CD4-positive, alpha-beta T cell treated with Interleukin-15 for 4 hours (primary cell): ENCODE measurements around the gene SLC5A6.

Experiments
- DNase-seq: peaks from one replicate; pipeline ENCODE4 v3.0.0-alpha.2; 2020; ENCODE audit warnings: low spot score

Gene SLC5A6

DNA sequence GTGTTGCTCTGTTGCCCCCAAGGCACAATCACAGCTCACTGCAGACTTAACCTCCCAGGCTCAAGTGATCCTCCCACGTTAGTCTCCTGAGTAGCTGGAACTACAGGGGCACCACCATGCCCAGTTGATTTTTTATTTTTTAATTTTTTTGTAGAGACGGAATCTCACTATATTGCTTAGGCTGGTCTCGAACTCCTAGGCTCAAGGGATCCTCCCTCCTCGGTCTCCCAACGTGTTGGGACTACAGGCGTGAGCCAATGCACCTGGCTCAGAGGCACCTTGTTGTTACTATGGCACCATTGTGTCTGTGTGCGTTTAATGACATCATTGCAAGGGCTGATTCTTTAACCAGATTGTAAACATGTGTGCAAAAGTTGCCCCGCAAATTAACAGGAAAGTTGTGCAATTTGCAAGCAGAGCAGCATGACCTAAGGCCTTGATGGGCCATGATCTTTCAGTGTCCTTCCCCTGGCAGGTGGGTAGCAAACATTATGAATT lies 40.7 kb downstream of the SLC5A6 start:
- DNase-seq: no peak

DNA sequence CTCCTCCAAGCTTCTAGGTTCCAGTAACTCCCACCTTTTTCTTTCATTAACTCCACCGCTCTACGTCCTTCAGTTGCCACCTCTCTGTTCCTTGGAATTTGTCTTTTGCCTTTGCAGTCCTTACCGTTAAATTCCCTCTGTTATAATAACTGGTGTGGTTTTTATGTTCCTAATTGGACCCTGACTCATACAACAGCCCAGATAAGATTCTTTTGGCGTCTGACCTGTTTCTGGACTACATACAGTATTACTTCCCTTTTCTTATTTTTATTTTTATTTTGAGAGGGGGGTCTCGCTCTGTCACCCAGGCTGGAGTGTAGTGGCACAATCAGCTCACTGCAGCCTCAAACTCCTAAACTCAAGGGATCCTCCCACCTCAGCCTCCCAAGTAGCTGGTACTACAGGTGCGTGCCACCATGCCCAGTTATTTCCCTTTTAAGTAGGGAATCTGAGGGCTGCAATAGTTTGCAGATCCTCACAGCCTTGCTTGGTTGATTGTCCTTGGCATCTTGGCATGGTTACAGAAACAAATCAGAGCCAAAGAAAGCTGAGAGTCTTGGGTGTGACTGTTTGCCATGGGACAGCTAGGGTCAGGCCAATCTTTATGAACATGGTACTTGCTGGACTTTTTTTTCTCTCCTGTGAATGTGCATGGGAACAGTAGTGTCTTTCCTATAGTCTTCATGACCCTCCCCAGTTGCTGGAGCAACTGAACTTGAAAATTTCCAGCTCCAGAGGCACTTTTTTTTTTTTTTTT lies 41.3 kb downstream of the SLC5A6 start:
- DNase-seq: no peak

DNA sequence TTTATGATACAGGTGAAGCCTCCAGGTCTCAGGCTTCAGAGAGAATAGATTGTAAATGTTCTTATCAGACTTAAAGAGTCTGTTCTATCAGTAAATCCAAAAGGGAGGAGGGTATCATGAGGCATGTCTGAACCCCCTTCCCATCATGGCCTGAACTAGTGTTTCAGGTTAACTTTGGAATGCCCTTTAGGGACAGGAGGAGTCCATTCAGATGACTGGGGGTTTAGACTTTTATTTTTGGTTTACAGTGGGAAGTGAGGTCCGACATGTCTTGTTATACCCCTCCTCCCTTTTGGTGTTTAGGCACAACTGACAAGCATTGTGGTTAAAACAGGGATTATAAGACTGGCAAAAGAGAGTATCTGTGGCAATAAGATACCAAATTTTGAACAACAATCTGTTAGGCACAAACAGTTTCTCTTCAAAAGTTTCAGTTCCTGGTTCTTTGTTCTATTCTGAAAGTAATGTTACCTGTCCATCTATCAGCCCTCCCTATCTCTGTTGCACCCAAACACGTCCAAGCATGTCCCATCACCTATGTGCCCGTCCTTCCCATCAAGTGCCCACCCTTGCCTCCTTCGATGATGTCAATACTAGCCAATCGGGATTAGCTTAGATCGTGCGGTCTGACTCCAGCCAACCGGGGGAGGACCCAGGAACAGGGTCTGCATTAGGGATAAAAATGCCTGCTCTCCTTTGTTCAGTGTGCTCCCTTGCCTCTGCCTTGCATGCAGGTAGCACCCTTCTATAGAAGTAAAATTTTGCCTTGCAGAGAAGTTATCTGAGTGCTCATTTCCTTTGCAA lies 46.9 kb downstream of the SLC5A6 start:
- no peak for DNase-seq

DNA sequence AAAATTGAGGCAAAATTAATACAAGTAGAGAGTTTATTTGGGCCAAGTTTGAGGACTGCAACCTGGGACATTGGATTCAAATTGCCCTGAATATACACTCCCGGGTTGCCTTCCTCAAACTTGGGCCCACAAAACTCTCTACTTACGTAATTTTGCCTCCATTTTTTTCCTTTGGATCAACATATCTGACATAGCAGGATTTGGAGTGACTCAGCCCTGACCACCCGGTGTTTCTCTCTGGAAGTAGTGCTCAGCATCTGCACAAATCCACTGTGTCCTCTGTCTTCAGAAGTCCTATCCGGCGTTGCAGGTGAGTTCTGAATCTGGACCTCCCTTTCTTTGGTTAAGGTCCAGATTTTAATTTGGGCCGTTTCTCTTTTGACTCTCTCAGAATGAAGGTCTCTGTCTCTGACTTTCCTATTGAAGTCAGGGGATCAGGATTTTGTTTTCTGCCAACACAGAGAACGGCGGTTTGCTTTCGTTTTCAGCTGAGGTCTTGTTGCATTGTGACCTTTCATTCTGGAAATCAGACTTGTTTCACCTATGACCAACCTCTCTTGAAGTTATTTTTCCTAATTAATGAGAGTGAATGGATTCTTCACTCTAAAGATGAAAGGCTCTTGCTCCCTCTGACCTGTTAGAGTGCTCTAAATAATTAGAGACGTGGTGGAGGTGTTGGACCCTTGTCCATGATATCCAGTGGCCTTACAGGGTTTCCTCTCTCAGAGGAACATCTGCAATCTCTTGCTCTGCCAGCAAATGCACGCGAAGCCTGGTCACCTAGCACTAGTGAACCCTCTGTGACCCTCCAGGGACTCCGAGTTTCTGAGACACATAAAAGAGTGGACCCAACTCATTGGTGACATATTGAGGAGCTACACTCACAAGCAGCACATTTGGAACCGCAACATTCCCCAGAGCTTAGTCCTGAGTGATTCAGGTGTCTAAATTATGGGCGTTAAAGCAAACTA lies 49.6 kb downstream of the SLC5A6 start:
- no peak for DNase-seq

DNA sequence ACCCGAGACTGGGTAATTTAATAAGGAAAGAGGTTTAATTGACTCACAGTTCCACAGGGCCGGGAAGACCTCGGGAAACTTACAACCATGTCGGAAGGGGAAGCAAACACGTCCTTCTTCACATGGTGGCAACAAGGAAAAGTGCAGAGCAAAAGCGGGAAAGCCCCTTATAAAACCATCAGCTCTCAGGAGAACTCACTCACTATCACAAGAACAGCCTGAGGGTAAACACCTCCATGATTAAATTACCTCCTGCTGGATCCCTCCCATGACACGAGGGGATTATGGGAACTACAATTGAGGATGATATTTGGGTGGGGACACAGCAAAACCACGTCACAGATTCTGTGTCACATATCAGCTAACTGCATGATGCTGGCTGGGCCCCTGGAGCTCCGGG lies 51.9 kb downstream of the SLC5A6 start:
- no peak for DNase-seq

DNA sequence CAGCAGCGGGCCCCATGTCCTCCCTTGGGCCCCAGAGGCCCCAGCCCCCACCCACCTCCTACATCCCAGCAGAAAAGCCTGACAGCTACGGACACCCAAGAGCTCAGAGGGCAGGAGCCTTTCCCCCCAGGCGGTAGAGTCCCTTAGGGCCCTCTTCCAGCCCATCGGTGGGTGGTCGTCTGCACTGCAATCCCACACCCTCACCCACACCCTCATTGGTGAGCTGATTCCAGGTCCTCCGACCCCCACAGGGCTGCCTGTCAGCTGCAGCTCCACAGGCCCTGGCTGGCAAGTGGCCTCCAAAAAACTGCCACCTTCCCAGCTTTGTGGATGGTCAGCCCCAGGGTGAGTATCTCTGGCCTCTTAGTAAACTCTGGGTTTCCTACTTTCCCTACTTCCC lies 52.8 kb downstream of the SLC5A6 start:
- DNase-seq: no peak

DNA sequence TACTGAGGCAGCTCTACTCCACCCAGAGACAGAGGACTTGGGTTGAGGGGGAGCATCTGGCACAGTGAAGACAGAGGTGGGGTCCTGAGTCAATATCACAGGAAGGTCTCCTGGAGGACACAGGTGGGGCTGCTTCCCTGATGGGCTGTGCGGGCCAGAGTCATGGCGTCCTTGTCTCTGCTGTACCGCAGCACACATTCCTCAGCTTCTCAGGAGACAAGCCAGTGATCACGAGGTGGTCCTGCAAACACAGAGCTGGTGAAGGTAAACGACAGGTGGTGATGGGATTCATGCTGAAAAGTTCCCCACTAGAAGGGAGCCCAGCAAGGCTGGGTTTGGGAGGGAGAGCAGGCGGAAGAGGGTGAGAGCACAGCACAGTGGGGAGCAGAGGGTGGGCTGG lies 53.6 kb downstream of the SLC5A6 start:
- no peak for DNase-seq

DNA sequence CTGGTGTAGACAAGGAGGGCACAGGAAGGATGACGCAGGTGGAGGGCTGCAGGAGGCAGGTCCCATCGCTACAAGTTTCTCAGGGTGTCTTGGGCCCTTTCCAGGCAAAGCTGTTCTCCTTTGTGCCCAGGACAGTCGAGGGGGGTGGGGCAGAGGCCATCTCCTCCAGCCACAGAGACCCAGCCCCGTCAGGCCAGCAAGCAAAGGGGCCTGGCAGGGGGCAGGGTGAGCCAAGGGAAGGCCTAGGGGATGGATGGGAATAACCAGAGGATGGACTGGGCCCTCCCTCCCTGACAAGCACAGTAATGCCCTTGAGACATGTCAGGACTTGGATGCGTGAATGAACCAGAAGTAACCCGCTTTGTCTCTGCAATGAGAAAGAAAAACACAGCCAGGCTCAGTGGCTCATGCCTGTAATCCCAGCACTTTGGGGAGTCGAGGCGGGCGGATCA lies 57.0 kb downstream of the SLC5A6 start:
- DNase-seq: no peak

DNA sequence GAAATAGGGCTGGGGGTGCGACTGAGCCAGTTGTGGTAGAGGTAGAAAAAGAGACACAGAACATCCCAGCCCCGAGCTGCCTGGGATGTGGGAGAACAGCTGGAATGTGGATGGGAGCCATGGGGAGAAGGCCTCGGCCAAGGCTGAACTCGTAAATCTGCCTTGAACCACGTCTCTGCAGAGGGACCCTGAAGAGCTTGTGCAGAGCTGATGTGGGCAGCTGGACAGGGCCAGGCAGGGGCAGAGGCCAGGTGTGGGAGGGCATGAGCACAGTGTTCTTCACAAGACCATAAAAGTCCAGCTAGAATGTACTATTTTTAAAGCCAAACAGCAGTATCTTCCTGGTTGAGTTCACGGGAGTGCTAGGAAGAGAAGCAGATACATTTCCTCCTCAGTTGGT lies 57.6 kb downstream of the SLC5A6 start:
- DNase-seq: no peak

DNA sequence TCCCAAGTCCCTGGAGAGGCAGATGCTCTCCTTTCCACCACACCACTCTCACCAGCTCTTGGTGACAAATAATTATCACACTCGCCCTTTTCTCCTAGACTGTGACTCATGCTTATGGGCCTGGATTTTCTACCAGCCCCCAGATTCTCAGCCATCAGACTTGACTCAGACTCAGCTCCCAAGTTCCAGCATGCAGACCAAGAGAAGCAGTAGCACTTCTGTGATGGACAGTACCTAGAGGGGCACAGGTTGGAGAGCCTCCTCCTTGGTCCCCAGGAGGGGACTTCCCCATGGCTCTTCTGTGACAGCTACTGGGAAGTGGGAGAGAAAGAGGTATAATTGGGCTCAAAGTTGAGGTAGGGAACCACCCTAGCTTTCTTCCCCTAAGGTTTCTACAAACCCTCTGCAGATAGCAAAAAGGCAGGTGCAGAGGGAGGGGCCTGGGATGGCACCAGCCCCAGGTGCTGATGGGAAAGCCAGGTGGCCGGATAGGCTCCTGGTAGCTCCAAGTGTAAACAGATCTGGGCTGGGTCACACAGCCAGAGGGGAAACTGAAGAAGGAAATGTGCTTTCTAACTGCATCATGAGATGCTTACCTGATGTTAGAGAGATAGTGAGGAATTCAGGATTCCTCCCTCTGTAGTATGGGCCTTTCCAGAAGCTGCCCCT lies 59.1 kb downstream of the SLC5A6 start:
- DNase-seq: no peak

DNA sequence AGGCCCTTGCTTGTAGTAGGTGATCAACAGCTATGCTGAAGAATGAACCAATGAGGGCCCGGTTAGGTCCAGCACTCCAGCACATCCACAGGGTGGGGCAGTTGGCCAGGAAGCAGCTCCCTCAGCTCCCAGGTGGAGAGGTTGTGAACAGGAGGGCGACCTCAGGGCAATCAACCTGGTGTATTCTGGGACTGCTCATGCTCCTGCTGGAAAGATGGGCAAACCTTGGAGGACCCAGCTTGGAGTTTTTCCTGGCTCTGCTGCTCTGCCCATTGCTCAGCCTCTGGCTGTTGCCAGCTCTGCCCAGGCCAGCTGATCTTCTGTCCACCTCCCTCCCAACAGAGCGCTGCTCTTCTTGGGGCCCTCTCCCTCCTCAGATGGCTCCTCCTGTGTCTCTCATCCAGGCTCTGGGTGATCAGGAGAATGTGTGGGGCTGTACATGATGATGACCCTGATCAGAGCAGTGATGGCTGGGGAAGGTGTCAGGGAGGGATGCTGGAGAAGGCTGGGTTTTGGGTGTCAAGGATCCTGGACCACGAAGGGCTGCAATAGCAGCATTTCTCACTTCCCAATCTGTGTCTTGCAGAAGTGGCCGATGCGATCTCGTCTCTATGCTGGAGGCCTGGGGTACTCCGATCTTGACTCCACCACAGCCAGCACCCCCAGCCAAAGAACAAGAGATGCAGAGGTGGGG lies 59.8 kb downstream of the SLC5A6 start:
- no peak for DNase-seq

DNA sequence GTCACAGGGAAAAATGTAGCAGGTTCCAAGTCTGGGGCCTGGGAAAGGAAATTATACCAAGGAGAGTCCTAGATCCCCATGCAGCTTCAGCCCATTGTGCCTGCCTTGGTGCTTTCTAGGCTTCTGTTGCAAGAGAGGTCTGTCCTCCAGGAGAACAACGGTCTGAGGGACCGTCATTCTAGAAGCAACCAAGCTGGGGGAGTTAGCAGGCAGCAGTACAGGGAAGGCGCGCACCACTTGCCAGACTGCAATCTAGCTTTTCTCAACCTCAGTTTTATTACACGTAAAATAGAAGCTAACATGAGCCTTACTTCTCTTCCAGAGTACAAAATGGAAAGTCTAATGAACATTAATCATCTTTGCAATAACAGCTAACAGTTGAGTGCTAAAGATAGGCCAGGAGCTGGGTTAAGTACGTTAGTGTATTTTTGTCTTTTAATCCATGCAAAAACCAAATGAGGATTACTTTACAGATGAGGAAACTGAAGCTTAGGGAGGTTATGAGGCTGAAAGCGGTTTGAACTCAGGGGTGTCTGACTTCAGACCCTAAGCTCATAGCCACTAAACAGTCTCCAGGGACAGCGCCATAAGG lies 61.3 kb downstream of the SLC5A6 start:
- DNase-seq: no peak
